Testis (tissue), 3 donors: ENCODE measurements around the gene CNTFR. TPM values are rescaled to one million over a fixed set of nuclear protein-coding genes. Genes with fewer than 3 reads are reported as not detected.
A peak's percentile ranks its signal among the peaks of the same experiment; 100 is the strongest.

Source experiments
- DNase-seq: peaks from one replicate; pipeline ENCODE4 v3.0.0-alpha.2; 2019
- H3K27ac ChIP-seq, 2 donors: fragments of 200-600 bp; sonication (generic); one replicate each; pipeline ENCODE4 v1.5.1; 2019
- H3K27me3 ChIP-seq: fragments of 200-600 bp; sonication (generic); one replicate; pipeline ENCODE4 v1.5.1; 2019
- H3K36me3 ChIP-seq: fragments of 200-600 bp; sonication (generic); one replicate; pipeline ENCODE4 v1.5.1; 2017; ENCODE audit warnings: low read depth; ENCODE audit errors: missing control alignments
- H3K4me1 ChIP-seq: fragments of 200-600 bp; sonication (generic); one replicate; pipeline ENCODE4 v1.5.1; 2019
- H3K4me3 ChIP-seq, 2 donors: fragments of 200-600 bp; sonication (generic); one replicate each; pipeline ENCODE4 v1.5.1; 2017 to 2019
- H3K9me3 ChIP-seq: fragments of 200-600 bp; sonication (generic); one replicate; pipeline ENCODE4 v1.5.1; 2017
- POLR2A ChIP-seq: fragments of 450-650 bp; IDR thresholded peaks from one replicate; pipeline ENCODE4 v1.6.1; 2017; ENCODE audit warnings: antibody characterized with exemption, mild to moderate bottlenecking, moderate library complexity
- WGBS, 2 donors: methylation state at CpG; one replicate each; pipeline ENCODE4 v1.1.5; 2018; 5-methylcytosine and 5-hydroxymethylcytosine counted together
- intact Hi-C: fragments of 100-400 bp; cut with DNase I; formaldehyde crosslinking; loops from one replicate; pipeline ENCODE4 v1.15.1; 2023; ENCODE audit warnings: low total_unique reads
- polyA plus RNA-seq: library from polyadenylated mRNA; stranded (reverse); fragments of 350-450 nt; fragmentation: Illumina TruSeq; extraction: RNeasy Lipid Tissue Mini Kit (QIAGEN cat#74804); gene quantifications from one replicate; pipeline ENCODE4 v1.2.3, GENCODE V29; 2014; ENCODE audit warnings: low read depth, low replicate concordance; ENCODE audit not compliant: insufficient read depth
- total RNA-seq, 2 donors: library from RNA; depleted of rRNA; stranded (reverse); fragments of >200 nt; gene quantifications; one replicate each; pipeline ENCODE4 v1.2.3, GENCODE V29; 2016
- TF ChIP-seq, protein P1 (sequence below), 3 experiments: fragments of 450-650 bp in 2 of 3; fragments of 200-600 bp in 1 of 3; sonication (generic) in 1 of 3; IDR thresholded peaks; one replicate each; pipeline ENCODE4 v1.5.1; 2016 to 2019; ENCODE audit warnings: antibody characterized with exemption in 3 of 3, mild to moderate bottlenecking in 2 of 3, moderate library complexity in 1 of 3

Gene CNTFR
- total and polyA plus RNA-seq, 3 donors from 2014 or later = 11.8 to 16.0 (median 16.0) TPM

DNA sequence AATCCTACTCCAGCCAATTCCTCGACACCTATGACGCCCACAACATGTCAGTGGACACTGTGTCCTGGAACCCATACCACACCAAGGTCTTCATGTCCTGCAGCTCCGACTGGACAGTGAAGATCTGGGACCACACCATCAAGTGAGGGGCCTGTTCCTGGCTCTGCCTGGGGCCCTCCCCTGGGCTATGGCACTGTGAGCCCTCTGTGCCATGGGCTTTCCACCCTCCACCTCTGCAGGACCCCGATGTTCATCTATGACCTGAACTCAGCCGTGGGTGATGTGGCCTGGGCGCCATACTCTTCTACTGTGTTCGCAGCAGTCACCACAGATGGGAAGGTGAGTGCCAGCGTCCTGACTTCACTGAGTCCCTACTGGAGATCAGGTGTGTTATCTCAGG is 75.1 kb downstream of the CNTFR start:
- TF ChIP-seq, protein P1, sequence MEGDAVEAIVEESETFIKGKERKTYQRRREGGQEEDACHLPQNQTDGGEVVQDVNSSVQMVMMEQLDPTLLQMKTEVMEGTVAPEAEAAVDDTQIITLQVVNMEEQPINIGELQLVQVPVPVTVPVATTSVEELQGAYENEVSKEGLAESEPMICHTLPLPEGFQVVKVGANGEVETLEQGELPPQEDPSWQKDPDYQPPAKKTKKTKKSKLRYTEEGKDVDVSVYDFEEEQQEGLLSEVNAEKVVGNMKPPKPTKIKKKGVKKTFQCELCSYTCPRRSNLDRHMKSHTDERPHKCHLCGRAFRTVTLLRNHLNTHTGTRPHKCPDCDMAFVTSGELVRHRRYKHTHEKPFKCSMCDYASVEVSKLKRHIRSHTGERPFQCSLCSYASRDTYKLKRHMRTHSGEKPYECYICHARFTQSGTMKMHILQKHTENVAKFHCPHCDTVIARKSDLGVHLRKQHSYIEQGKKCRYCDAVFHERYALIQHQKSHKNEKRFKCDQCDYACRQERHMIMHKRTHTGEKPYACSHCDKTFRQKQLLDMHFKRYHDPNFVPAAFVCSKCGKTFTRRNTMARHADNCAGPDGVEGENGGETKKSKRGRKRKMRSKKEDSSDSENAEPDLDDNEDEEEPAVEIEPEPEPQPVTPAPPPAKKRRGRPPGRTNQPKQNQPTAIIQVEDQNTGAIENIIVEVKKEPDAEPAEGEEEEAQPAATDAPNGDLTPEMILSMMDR (IDR thresholded peaks at IDR 0.05) = no peak
- no peak for TF ChIP-seq POLR2A
- Histone ChIP-seq H3K27me3 (no peaks in the 10 kb centered on the region), H3K4me3 (no peak overlapping the region), H3K4me1 (peaks cover 19% of the 10 kb centered on the region), H3K27ac (no peak overlapping the region), H3K9me3 (no peaks in the 10 kb centered on the region), H3K36me3 (no peaks in the 10 kb centered on the region)
- 89 to 90% methylated on average over 2 to 8 of the region's 8 CpGs for WGBS, 2 donors
- DNase-seq = no peak
- intact Hi-C loops = no loop called here

DNA sequence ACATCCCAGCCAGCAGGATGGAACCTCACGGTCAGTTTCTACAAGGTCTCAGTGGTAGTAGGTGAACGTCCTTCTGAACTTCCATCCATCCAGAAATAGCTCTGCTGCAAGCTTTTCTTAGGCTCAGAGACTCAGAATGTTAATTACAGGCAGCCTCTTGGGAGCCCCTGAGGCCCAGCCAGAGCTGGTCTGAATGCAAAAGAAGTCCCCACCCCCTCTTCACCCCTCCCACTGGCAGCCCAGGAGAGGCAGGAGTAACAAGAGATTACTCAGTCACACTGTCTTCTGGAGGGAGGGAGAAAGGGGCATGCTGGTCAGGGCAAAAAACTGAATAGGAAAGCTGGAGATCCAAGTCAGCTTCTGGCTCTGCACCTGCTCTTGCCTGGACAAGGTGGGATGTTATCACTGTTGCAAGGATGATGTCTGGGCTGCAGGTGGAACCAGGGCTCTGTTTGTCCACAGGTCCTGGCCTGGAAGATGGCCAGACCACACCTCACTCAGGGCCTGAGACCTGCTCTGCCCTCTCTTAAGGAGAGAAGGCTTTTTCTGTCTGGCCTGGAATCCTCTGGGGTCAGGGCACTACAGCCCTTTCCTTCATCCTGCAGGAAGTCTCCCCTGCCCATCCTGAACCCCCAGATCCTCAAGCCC is 75.8 kb downstream of the CNTFR start:
- H3K4me3 ChIP-seq = no peak overlapping the region
- no peaks in the 10 kb centered on the region for H3K9me3 ChIP-seq
- peak overlapping the region in 1 of 2 donors; percentile 4 for H3K27ac ChIP-seq
- 30 to 36% methylated on average over 2 of the region's 2 CpGs for WGBS, 2 donors
- intact Hi-C loops = no loop called here
- H3K36me3 ChIP-seq = no peaks in the 10 kb centered on the region
- H3K27me3 ChIP-seq = no peaks in the 10 kb centered on the region
- peak; percentile 77 for DNase-seq
- H3K4me1 ChIP-seq = peaks cover 19% of the 10 kb centered on the region
- TF ChIP-seq, protein P1 (IDR thresholded peaks at IDR 0.05) = no peak
- no peak for TF ChIP-seq POLR2A

DNA sequence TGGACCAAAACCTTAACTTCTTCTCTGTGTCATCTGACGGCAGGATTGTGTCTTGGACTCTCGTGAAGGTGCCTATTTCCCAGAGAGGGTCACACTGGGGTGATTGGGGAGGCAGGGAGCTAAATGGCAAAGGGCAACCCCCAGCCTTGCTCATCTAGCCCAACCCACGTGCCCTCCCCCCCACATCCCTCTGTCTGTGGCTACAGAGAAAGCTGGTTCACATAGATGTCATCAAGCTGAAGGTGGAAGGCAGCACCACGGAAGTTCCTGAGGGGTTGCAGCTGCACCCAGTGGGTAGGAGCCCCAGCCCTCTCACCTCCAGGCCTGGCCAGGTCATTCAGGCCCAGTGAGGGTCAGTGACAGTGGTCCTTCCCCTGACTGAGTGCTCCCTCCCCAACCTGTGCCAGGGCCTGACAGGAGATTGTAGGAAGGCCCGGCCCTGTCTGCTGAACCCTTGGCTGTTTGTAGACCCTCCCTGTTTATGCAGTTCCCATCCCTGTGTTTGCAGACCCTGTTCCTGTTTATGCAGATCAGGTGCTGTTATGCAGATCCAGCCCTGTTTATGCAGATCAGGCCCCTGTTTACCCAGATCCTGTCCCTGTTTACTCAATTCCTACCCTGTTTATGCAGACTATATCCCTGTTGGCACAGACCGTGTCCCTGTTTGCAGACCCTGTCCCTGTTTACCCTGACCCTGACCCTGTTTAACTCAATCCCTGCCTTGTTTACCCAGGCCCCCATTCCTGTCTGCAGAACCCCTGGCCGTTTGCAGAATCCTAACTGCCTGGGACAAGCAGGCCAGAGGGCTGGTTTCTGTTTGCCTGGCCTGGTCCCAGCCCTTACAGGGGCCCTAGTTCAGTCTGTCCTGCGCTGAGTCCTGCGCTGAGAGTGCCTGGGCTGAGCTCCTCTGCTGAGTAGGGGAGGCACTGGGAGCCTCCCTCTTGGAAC is 77.1 kb downstream of the CNTFR start:
- Histone ChIP-seq H3K27ac (peak overlapping the region in 1 of 2 donors; percentile 4), H3K4me1 (peaks cover 19% of the 10 kb centered on the region), H3K27me3 (no peaks in the 10 kb centered on the region), H3K36me3 (no peaks in the 10 kb centered on the region), H3K4me3 (no peak overlapping the region), H3K9me3 (no peaks in the 10 kb centered on the region)
- TF ChIP-seq POLR2A = no peak
- TF ChIP-seq, protein P1 (IDR thresholded peaks at IDR 0.05) = no peak
- DNase-seq = peak; percentile 67
- WGBS, 2 donors = 62 to 74% methylated on average over 6 to 9 of the region's 9 CpGs
- intact Hi-C loops = no loop called here

DNA sequence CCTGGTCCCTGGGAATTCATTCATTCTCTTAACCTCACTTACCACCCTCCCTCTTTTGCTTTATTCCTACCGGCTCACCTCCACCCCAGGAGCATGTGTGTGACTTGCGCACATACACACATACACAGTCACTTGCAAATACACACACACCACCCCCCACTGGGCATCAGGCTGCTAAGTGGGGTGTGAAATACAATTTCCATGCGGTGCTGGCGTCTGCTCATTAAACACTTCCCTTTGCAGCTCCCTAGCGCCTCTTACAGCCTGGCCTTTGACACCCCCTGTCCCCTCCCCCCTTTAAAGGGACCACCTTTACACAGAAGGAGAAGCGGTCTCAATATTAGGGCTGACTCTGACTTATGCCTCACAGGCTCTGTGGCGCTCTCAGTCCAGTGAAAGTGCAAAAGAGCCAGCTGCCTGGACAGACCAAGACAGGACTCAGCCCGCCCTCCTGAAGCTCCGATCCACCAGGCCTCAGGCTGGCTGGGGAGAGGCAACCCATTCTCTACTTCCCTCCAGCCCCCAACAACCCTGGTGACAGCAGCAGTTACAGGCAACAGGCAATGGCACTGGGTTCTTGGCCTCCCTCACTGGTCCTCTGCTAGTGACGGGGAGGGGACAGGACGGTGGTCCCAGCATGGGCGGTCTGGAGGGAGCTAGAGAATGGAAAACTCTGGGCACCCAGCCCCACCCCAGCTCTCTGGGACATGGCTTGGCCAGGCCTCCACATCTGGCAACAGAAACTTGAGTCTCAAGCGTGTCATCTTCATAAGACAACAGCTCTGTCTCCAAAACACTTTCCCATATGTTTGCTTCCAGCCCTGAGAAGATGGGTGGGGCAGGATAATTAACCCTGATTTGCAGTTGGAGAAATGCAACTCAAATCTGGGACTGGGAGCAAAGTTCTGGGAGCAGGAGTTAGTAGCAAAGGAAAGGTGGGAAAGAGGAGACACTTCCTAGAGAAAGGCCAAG is 78.7 kb downstream of the CNTFR start:
- Histone ChIP-seq H3K27me3 (no peaks in the 10 kb centered on the region), H3K27ac (no peak overlapping the region), H3K36me3 (no peaks in the 10 kb centered on the region), H3K4me1 (peaks cover 19% of the 10 kb centered on the region), H3K9me3 (no peaks in the 10 kb centered on the region), H3K4me3 (no peak overlapping the region)
- WGBS, 2 donors = 80 to 82% methylated on average over 10 to 13 of the region's 13 CpGs
- TF ChIP-seq, protein P1 (IDR thresholded peaks at IDR 0.05) = no peak
- no peak for TF ChIP-seq POLR2A
- DNase-seq = no peak
- intact Hi-C loops = no loop called here
